DND-41 (cell line): ENCODE data around the gene STARD7.
A peak's percentile ranks its signal among the peaks of the same experiment; 100 is the strongest.
"Not testable (repeated sequence)": the region's sequence is repeated elsewhere in the genome, so short reads cannot be mapped to it uniquely, and the experiment has no call there.

Experiments
- ATAC-seq: fragments of 200-7000 bp; cut with Tn5 transposase; 3 replicates; pipeline ENCODE4 v1.9.1; 2021; ENCODE audit warnings: low read depth; ENCODE audit not compliant: insufficient read depth
- DNase-seq: peaks from one replicate; pipeline ENCODE4 v3.0.0-alpha.2; 2020
- H2AFZ ChIP-seq: 2 replicates; pipeline ENCODE4 v1.6.0; 2012; ENCODE audit warnings: low read depth, low read length
- H3K27ac ChIP-seq: 2 replicates; pipeline ENCODE4 v1.5.1; 2012; ENCODE audit warnings: low read length, inconsistent platforms
- H3K27me3 ChIP-seq: fragments of 200-600 bp; sonication (generic); 2 replicates; pipeline ENCODE4 v1.6.0; 2012; ENCODE audit warnings: low read length, mild to moderate bottlenecking, inconsistent platforms; ENCODE audit not compliant: insufficient read depth, poor library complexity
- H3K36me3 ChIP-seq: 2 replicates; pipeline ENCODE4 v1.5.1; 2012; ENCODE audit warnings: low read length, inconsistent platforms; ENCODE audit not compliant: insufficient read depth
- H3K4me1 ChIP-seq: 2 replicates; pipeline ENCODE4 v1.5.1; 2012; ENCODE audit warnings: mild to moderate bottlenecking, low read length; ENCODE audit not compliant: insufficient read depth
- H3K4me2 ChIP-seq: 2 replicates; pipeline ENCODE4 v1.6.0; 2012; ENCODE audit warnings: mild to moderate bottlenecking, moderate library complexity, low read length, inconsistent platforms; ENCODE audit not compliant: insufficient read depth
- H3K4me3 ChIP-seq, 2 experiments: fragments of 200-600 bp in 1 of 2; shearing (Covaris generic) in 1 of 2; 2 replicates each; pipeline ENCODE4 v1.5.1; 2012 to 2016; ENCODE audit warnings: inconsistent platforms in 2 of 2, low read length in 2 of 2, mild to moderate bottlenecking in 2 of 2, low read depth in 1 of 2, moderate library complexity in 1 of 2
- H3K79me2 ChIP-seq: 2 replicates; pipeline ENCODE4 v1.6.0; 2012; ENCODE audit warnings: low read length, inconsistent platforms; ENCODE audit not compliant: insufficient read depth
- H3K9ac ChIP-seq: 2 replicates; pipeline ENCODE4 v1.6.0; 2012; ENCODE audit warnings: low read depth, mild to moderate bottlenecking, inconsistent platforms, low read length, moderate library complexity
- H3K9me3 ChIP-seq: 2 replicates; pipeline ENCODE4 v1.5.1; 2012; ENCODE audit warnings: low read length, moderate library complexity, mild to moderate bottlenecking, inconsistent platforms; ENCODE audit not compliant: insufficient read depth, severe bottlenecking
- H4K20me1 ChIP-seq: 2 replicates; pipeline ENCODE4 v1.6.0; 2012; ENCODE audit warnings: low read length; ENCODE audit not compliant: insufficient read depth
- EZH2 ChIP-seq: IDR thresholded peaks from 3 replicates; pipeline ENCODE4 v1.6.1; 2012; ENCODE audit warnings: borderline replicate concordance, low read depth, mild to moderate bottlenecking, moderate library complexity, low read length, inconsistent platforms; ENCODE audit not compliant: severe bottlenecking
- TF ChIP-seq, protein P1 (sequence below): IDR thresholded peaks from 2 replicates; pipeline ENCODE4 v1.5.1; 2012; ENCODE audit warnings: borderline replicate concordance, low read length, moderate library complexity, mild to moderate bottlenecking; ENCODE audit not compliant: poor library complexity, severe bottlenecking; ENCODE audit errors: extremely low read depth

The STARD7 gene

DNA sequence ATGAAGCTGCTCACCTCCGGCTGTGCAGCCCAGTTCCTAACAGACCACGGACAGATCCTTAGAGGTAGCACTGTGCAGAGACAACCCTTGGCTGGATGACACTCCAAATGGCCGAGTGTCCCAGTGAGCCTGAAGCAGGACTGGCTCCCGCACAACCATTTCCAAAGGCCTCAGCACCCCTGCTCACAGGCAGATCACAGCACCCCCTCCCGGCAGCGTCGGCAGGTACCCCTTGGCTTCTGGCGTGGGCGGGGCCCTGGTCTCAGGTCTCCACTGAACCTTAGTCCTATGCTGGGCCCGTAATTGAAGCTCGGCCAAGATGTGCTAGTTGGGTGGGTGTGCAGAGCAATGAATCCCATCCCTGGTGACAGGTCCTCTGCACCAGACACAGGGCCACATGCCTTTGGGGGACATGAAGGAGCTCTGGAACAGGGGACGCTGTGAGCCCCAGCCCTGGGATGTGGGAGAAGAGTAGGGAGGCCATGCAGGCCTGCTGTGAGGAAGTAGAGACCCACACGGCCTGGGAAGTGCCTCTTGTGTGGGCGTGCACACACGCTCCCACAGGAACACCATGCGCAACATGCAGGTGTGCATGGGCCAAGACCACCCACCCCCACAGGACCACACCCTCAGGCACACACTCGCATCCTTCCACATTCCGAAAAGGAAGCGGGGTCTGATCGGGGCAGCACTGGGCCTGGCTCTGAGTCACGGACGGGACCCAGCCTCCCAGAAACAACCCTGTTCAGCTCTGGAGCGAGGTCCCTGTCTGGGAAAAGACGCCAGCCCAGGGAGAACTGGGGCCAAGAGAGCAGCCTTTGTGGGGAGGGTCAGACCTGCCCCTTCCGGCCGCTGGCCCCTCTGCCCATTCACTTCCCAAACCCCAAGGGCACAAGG is 66.2 kb downstream of the STARD7 start:
- peaks cover 11% of the 10 kb centered on the region for H4K20me1 ChIP-seq
- no peak overlapping the region for H3K4me3 ChIP-seq
- H3K27ac ChIP-seq, result no peak overlapping the region
- peaks cover 43% of the 10 kb centered on the region for H3K4me1 ChIP-seq
- no peak for TF ChIP-seq EZH2
- TF ChIP-seq, protein P1, sequence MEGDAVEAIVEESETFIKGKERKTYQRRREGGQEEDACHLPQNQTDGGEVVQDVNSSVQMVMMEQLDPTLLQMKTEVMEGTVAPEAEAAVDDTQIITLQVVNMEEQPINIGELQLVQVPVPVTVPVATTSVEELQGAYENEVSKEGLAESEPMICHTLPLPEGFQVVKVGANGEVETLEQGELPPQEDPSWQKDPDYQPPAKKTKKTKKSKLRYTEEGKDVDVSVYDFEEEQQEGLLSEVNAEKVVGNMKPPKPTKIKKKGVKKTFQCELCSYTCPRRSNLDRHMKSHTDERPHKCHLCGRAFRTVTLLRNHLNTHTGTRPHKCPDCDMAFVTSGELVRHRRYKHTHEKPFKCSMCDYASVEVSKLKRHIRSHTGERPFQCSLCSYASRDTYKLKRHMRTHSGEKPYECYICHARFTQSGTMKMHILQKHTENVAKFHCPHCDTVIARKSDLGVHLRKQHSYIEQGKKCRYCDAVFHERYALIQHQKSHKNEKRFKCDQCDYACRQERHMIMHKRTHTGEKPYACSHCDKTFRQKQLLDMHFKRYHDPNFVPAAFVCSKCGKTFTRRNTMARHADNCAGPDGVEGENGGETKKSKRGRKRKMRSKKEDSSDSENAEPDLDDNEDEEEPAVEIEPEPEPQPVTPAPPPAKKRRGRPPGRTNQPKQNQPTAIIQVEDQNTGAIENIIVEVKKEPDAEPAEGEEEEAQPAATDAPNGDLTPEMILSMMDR, result no peak
- H3K79me2 ChIP-seq, result peaks cover 14% of the 10 kb centered on the region
- no peak overlapping the region for H2AFZ ChIP-seq
- no peaks in the 10 kb centered on the region for H3K27me3 ChIP-seq
- H3K36me3 ChIP-seq, result peaks cover 12% of the 10 kb centered on the region
- H3K4me2 ChIP-seq, result peak overlapping the region; percentile 5; the same call in 1 of the 2 replicates
- no peak overlapping the region for H3K9ac ChIP-seq
- no peaks in the 10 kb centered on the region for H3K9me3 ChIP-seq
- ATAC-seq (no peak), DNase-seq (no peak)

DNA sequence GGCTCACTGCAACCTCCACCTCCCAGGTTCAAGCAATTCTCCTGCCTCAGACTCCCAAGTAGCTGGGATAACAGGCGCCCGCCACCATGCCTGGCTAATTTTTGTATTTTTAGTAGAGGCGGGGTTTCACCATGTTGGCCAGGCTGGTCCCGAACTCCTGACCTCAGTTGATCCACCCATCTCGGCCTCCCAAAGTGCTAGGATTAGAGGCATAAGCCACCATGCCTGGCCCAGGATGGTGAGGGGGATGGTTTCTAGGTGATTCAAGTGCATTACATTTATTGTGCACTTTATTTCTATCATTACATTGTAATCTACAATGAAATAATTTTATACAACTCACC is 67.0 kb downstream of the STARD7 start:
- Histone ChIP-seq H3K36me3 (peaks cover 12% of the 10 kb centered on the region), H3K4me1 (peaks cover 34% of the 10 kb centered on the region), H3K79me2 (peaks cover 14% of the 10 kb centered on the region), H4K20me1 (peaks cover 11% of the 10 kb centered on the region)
- not testable (repeated sequence) for H3K9me3 ChIP-seq, H2AFZ ChIP-seq, H3K4me3 ChIP-seq, H3K27me3 ChIP-seq, ATAC-seq, H3K4me2 ChIP-seq, DNase-seq, H3K27ac ChIP-seq, H3K9ac ChIP-seq

DNA sequence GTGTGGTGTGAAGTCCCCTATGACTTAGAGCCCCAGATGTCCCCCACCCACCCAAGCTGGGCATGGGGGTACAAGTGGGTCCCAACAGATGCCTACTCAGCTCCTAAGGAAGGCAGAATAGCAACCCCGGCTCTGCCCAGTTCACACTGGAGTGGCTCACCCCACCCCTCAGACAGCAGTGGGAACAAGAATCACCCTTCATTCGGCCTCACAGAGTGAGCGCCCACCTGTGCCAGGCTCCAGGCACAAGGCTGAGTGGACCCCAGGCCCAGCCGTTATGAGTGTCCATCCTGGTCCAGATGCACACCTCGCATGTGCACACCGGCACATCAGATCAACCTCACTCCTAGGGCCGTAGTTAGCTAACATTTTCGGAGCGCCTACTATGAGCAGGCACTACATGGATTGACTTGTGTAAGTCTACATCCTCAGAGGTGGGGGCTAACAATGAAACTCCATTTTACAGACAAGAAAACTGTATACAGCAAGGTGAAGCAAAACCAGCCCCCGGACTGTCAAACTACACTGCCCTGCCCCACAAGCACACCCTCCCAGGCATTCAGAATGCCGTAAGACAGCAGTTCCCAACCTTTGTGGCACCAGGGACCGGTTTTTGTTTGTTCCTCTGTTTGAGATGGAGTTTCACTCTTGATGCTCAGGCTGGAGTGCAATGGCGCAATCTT is 67.5 kb downstream of the STARD7 start:
- no peaks in the 10 kb centered on the region for H3K27me3 ChIP-seq
- H3K9ac ChIP-seq, result no peak overlapping the region
- H3K4me1 ChIP-seq, result peaks cover 29% of the 10 kb centered on the region
- ATAC-seq (no peak), DNase-seq (no peak)
- H3K9me3 ChIP-seq, result no peaks in the 10 kb centered on the region
- no peak overlapping the region for H3K27ac ChIP-seq
- peaks cover 11% of the 10 kb centered on the region for H4K20me1 ChIP-seq
- no peak overlapping the region for H3K4me3 ChIP-seq
- no peak for TF ChIP-seq EZH2
- TF ChIP-seq, protein P1, result no peak
- H3K4me2 ChIP-seq, result no peak overlapping the region
- H2AFZ ChIP-seq, result no peak overlapping the region
- peaks cover 12% of the 10 kb centered on the region for H3K36me3 ChIP-seq
- peaks cover 14% of the 10 kb centered on the region for H3K79me2 ChIP-seq

DNA sequence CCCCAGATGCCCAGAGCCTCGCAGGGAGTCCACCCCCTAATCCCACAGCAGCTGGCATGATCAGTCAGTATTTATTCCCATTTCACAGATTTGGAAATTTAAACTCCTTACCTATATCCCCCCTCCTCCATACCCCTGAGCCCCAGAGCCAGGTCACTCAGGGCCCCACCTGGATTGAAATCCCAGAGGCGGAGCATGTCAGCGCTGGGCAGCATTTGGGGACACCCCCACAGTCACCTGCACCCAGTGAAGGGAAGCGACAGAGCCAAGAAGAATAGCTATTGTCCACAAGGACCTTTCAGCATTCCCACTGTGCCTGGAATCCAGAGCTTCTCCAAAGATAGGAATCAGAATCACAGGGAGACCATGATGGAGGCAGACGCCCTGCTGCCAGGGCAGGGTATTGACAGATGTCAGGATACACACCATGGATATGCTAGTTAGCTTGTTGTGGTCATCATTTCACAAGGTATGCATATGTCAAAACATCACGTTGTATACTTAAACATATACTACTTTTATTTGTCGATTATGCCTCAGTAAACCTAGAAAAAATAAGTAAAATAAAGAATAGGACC is 69.4 kb downstream of the STARD7 start:
- H3K79me2 ChIP-seq, result peaks cover 4% of the 10 kb centered on the region; the same call in 1 of the 2 replicates
- H3K27ac ChIP-seq, result no peak overlapping the region
- no peak overlapping the region for H3K4me3 ChIP-seq
- TF ChIP-seq EZH2, result no peak
- TF ChIP-seq, protein P1, result no peak
- ATAC-seq, result no peak
- H3K36me3 ChIP-seq, result peaks cover 10% of the 10 kb centered on the region
- H4K20me1 ChIP-seq, result peaks cover 10% of the 10 kb centered on the region
- no peak overlapping the region for H3K4me2 ChIP-seq
- peaks cover 12% of the 10 kb centered on the region for H3K4me1 ChIP-seq
- no peak for DNase-seq
- H3K9me3 ChIP-seq, result no peaks in the 10 kb centered on the region
- no peak overlapping the region for H2AFZ ChIP-seq
- no peaks in the 10 kb centered on the region for H3K27me3 ChIP-seq
- H3K9ac ChIP-seq, result no peak overlapping the region
